Measurements from ENCODE around the gene NCEH1.

Gene NCEH1

DNA sequence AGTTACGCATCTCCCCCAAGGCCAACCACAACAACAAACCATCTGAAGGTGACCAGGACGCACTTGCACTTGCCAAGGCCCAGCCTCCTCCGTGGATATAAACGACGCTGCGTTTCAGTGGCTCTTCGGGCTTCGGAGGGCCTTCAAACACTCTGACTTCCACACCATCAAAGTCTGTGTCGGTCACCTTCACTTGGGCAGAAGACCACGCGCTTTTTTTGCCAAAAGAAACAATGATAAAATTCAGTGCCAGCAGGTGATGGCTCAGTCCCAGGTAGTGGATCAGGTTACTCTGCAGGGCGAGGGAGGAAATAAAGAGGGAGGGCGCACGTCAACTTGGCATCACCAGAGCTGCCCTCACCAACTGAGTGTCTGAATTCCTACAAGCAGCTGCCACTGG is 63.0 kb downstream of the NCEH1 start:
- TF ChIP-seq, protein P1, sequence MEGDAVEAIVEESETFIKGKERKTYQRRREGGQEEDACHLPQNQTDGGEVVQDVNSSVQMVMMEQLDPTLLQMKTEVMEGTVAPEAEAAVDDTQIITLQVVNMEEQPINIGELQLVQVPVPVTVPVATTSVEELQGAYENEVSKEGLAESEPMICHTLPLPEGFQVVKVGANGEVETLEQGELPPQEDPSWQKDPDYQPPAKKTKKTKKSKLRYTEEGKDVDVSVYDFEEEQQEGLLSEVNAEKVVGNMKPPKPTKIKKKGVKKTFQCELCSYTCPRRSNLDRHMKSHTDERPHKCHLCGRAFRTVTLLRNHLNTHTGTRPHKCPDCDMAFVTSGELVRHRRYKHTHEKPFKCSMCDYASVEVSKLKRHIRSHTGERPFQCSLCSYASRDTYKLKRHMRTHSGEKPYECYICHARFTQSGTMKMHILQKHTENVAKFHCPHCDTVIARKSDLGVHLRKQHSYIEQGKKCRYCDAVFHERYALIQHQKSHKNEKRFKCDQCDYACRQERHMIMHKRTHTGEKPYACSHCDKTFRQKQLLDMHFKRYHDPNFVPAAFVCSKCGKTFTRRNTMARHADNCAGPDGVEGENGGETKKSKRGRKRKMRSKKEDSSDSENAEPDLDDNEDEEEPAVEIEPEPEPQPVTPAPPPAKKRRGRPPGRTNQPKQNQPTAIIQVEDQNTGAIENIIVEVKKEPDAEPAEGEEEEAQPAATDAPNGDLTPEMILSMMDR (IDR thresholded peaks at IDR 0.05; ENCODE audit: insufficient read depth, low read depth, low read length, missing control alignments) = no peak
- H3K4me3 ChIP-seq (ENCODE audit: low read depth, low read length) = no peak overlapping the region
- DNase-seq (ENCODE audit: low read depth) = no peak

DNA sequence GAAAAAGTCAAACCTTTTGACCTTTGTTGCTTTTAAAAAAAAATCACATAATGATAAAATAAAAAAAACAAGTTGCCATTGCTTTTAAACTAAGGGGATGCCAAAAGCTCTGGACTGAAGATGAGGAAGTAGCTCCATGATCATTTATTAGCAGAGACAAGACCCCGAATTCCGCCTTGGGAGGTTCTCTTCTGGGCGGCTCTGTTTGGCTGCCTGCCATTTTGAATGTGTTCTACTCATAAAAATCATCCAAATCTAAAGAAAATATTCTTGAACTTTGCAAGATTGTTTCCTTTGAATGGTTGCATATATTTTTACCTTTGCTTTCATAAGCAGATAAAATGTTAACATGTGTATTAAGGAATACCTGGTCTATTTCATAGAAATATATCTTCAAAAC is 63.8 kb downstream of the NCEH1 start:
- H3K4me3 ChIP-seq (ENCODE audit: low read depth, low read length) = no peak overlapping the region
- DNase-seq (ENCODE audit: low read depth) = no peak
- TF ChIP-seq, protein P1 (IDR thresholded peaks at IDR 0.05; ENCODE audit: insufficient read depth, low read depth, low read length, missing control alignments) = no peak

DNA sequence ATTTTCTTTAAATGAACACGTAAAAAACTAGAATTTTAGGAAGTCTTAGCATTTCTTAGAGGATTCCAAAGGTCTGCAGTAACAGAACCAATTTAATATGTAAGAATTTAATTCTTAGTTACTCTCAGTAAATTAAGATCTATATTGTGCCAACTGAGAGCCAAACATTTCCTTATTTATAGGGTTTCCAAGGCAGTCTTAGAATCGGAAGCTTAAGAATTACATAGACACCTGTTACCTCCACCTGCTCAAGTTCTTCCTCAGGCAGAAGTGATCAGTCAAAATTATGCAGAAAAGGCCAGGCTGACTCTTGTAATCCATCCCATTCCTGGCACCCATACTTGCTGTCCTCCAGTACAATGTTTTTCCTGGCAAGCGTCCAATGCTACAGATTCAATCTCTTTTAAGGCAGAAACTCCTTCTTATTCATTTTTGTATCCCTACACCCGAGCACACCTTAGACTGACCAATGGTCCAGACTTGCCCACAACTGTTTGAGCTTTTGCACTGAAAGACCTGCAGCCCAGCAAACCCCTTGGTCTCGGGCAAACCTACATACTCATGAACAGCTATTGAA is 64.3 kb downstream of the NCEH1 start:
- DNase-seq (ENCODE audit: low read depth) = no peak

DNA sequence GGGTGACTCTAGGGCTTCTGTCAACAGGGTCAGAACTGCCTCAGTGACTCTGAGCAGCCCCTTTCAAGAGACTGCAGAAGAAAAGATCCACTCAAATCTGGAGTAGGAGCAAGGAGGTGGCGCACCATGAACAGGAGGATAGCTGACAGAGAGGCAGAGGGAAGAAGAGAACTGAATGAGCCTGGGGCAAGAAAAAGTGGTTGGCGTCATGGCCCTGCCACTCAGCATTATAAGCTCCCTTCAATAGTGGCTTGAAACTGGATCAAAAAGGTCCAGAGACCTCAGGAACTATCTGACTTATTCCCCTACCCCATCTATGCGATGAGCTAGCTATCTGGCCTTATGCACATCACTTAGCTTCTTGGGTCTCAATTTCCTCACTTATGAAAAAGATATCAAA is 66.6 kb downstream of the NCEH1 start:
- no peak for DNase-seq (ENCODE audit: low read depth)
- TF ChIP-seq, protein P1 (IDR thresholded peaks at IDR 0.05; ENCODE audit: insufficient read depth, low read depth, low read length, missing control alignments) = no peak
- no peak overlapping the region for H3K4me3 ChIP-seq (ENCODE audit: low read depth, low read length)

More for the DNA sequence above, 64.3 kb downstream of the NCEH1 start:
- TF ChIP-seq, protein P1 (IDR thresholded peaks at IDR 0.05; ENCODE audit: insufficient read depth, low read depth, low read length, missing control alignments) = no peak
- no peak overlapping the region for H3K4me3 ChIP-seq (ENCODE audit: low read depth, low read length)

DNA sequence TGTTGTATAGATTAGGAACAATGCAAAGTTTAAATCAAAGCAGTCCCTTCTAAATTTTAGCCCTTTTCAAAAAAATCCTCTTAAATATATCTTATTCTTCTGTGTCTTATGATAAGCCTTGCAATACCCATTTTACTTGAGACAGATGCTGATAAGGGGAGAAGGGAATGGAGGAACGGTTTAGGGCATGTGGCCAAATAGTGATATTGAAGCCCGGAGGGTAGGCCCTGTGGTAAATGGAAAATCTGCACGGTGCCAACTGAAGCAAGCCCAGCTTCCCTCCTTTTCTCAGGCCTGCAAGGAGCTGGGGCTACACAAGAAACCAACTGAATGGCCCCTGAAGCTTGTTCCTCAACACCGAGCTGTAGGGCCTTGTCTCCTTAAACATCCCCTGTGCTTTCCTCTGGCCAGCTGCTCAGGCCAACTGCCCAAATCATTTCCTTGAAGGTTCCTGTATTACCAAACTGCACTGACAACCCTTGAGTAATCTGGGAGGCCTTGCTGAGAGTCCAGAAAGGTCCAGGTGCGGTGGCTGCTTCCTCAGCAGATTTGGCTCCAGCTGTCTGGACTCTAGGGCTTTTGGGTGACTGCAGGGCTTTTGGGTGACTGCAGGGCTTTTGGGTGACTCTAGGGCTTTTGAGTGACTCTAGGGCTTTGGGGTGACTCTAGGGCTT is 67.2 kb downstream of the NCEH1 start:
- DNase-seq (ENCODE audit: low read depth) = no peak
- TF ChIP-seq, protein P1 (IDR thresholded peaks at IDR 0.05; ENCODE audit: insufficient read depth, low read depth, low read length, missing control alignments) = no peak
- H3K4me3 ChIP-seq (ENCODE audit: low read depth, low read length) = no peak overlapping the region

DNA sequence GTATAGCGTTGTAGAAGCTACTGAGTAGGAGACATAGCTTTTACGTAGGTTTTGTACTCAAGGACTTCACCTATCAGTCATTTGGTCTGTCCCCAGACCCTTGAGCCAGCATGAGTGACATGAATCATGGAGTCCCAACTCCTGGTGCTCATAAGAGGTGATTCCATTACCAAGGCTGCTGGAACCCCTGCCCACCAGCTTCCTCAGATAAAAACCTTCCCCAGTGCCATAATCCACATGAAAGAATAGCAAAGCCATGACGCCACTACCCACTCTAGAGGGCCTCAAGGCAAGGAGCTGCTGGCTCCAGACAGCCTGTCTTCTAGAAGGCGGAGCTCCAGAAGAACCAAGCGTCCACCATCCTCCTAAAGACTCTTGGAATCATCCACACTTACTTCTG is 69.6 kb downstream of the NCEH1 start:
- no peak overlapping the region for H3K4me3 ChIP-seq (ENCODE audit: low read depth, low read length)
- DNase-seq (ENCODE audit: low read depth) = no peak
- TF ChIP-seq, protein P1 (IDR thresholded peaks at IDR 0.05; ENCODE audit: insufficient read depth, low read depth, low read length, missing control alignments) = no peak

DNA sequence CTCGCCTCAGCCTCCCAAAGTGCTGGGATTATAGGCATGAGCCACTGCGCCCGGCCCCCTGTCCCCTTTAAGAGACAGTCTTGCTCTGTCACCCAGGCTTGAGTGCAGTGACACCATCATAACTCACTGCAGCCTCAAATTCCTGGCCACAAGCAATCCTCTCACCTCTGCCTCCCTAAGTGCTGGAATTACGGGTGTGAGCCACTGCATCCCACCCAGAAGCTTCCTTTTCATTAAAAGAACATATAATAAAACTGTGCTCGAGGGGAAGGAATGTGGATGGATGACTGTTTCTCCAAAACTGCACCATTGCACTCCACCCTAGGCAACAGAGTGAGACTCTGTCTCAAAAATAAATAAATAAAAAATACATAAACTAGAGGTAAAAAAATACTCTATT is 70.1 kb downstream of the NCEH1 start:
- no peak for DNase-seq (ENCODE audit: low read depth)
- no peak overlapping the region for H3K4me3 ChIP-seq (ENCODE audit: low read depth, low read length)
- TF ChIP-seq, protein P1 (IDR thresholded peaks at IDR 0.05; ENCODE audit: insufficient read depth, low read depth, low read length, missing control alignments) = no peak
